NCI-H2171 (cell line): ENCODE data around the gene CFAP74.

Experiments used
- DNase-seq: peaks from one replicate; lab custom pipeline; 2025; lab: John Stamatoyannopoulos, UW

Gene CFAP74

GRCh38 chr1:2003541-2004131 lies at the start of gene CFAP74:
Gene CFAP74, minus strand, starts transcription at chr1:2003786. Its CDS starts 12,830 bp downstream, at chr1:1990956.
- peak; percentile 66 for DNase-seq

- DNase-seq = no peak
Measured at GRCh38 chr1:2053217-2053616, 49.6 kb upstream of the CFAP74 start.

GRCh38 chr1:2052756-2053155 lies 49.2 kb upstream of the CFAP74 start:
- no peak for DNase-seq

DNA sequence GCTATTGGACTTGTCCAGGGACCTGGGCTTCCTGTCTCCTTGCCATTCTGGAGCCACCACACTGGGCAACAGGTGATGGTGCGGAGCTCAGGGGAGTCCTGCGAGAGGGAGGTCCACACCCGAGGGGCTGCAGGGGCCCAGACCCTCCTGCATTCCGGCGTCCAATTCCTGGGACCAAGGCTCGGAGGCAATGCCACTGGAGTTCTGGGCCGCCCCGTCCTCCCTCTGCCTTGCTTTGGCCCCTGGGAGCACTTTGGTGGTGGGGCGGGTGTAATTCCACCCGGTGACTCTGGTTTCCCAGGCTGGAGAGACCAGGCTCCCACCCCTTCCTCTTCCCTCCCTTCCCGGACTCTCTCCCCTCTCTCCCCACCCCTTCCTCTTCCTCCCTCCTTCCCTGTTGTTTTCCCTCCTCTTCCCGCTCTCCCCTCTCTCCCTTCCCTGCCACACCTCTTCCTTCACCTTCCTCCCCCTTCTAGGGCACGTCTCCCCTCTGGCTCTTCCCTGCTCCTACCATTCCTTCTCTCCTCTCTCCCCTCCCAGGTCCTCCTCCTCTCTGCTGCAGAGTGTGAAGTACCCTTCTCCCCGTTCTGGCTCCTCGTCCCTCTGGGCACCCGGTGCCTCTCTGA lies 48.6 kb upstream of the CFAP74 start:
- DNase-seq = no peak

DNA sequence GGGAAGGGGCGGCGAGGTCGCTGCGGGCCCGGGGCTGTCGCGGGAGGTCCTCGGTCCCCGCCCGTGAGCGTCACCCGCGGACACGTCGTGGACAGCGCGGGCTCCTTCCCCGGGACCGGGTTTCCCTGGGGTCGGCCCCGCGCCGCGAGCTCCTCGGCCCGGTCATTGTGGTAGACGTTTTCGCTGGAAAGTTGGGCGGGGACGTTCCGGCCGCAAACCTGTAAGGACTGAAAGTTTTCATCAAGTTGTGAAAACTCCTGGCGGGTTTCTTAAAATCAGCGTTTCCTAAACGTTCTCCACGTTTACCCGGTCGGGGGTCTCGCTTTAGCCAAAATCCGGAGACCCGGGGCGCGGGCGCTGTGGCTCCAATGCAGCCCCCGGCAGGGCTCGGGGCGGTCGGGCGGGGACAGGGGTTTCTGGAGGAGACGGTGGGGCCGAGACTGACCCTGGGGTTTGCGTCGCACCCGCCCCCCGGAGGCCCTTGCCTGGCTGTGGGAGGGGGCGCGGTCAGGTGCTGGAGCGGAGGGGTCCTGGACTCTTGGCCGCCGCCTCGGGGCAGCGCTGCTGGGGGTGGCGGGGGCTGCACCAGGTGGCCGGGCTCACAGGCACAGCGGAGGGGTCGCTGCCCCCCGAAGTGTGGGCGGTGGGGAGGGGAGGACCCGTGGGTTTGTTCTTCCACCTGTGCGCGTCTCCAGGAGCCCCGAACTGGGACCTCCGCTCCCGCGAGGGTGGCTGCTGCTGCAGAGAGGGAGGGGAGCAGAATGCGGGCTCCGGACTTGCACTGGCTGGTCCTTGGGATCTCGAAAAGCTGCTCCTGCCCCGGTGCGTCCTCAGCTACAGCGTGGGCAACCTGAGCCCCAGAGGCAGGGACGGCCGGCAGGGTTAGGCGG lies 47.5 kb upstream of the CFAP74 start:
- no peak for DNase-seq

DNA sequence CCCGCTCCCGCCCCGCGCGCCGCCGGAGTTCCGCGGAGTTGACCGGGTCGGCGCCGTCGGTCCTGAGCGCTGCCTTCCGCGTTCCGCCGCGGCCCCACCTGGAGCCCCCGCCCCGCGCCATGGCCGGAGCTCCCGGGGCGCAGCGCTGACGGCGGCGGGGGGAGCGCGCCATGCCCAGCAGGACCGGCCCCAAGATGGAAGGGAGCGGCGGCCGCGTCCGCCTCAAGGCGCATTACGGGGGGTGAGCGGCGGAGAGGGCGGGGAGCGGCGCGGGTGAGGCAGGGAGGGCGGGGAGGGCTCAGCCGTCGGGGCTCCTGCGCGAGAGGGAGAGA lies 46.8 kb upstream of the CFAP74 start:
- peak; percentile 70 for DNase-seq

DNA sequence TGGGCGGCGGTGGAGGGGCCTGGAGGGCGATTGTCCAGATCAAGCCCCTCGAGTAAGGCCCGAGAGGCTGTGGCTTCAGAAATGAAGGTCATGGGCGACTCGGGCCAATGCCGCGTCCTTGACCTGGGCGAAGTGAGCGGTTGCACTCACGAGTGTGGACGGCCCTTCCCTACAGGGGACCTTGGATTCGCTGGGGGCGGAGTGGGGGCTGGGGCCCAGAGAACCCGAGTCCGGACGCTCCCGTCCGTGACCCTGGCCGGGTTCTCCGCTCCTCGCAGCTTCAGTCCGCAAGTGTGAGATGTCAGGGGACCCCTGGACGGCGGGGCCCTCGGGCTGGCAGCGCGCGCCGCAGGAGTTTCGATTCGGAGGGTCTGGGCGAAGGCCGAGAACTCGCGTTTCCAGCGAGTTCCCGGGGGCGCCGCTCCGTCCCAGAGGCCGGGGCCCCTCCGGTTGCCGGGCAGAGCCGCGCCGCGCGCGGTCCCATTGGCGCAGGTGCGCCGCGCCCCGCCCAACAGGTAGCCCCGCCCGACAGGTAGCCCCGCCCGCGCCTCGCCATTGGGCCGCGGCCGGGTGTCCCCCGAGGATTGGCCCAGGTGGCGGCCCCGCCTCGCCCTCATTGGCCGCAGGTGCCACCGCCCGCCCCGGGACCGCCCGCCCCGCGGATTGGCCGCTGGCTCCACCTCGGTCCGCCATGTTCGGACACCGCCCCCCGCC lies 46.3 kb upstream of the CFAP74 start, which contains the start of gene PRKCZ:
Gene PRKCZ, plus strand, starts transcription at position 694 of the 714 bp plus-strand sequence. CDS start 220 bp downstream, outside the sequence.
- DNase-seq = peak; percentile 92

DNA sequence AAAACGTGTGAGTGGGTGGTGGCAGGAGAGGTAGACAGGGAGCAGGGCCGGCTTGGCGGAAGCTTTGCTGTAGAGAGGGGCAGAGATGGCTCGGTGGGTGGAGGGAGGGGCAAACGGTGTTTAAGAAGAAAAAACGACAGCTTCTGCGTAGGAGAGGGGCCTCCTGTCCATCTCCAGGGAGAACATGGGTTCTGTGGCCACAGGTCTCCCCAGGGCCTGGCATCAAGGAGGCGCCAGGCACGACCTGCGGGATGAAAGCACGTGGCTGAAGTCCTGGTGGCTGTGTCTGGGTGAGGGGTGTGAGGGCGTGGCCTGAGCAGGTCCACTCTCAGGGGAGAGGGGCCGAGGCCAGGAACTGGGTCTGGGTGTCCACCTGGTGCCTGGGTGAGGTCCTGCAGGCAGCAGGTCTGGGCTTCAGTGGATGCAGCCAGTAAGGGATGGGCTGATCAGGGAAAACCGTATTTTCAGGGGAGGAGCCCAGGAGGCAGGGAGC lies 45.7 kb upstream of the CFAP74 start:
- DNase-seq = no peak

- no peak for DNase-seq
Measured at GRCh38 chr1:2047749-2048729, 44.5 kb upstream of the CFAP74 start.

- no peak for DNase-seq
Measured at GRCh38 chr1:2046953-2047748, 43.6 kb upstream of the CFAP74 start.

- DNase-seq = no peak
Measured at GRCh38 chr1:2046174-2046917, 42.8 kb upstream of the CFAP74 start.

DNA sequence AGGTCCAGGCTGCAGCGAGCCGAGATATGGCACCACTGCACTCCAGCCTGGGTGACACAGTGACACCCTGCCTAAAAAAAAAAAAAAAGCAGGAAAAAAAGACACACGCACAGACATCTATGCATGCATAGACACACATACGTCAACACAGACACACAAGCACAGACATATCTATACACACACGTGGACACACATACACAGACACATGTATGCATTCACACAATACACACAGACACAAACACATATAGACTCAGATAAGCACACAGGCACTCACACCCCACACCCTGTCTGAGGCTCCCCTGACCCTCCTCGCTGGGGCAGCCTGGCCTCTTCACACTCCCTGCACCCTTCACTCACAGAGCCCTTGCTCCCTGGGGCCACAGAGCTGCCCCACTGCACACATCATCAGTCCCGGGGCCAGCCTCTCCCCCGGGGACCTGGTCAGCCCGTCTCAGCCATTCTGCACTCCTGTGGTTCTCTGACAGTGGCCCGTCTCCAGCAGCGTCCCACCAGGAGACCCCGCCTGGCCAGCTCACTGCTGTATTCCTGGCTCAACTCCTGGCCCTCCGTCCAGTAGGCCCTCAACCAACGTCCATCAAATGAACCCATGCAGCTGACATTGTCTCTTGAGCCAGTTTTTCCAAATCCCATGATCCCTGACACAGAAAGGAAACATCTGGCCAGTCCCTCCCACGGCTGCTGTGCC lies 42.0 kb upstream of the CFAP74 start:
- no peak for DNase-seq

DNA sequence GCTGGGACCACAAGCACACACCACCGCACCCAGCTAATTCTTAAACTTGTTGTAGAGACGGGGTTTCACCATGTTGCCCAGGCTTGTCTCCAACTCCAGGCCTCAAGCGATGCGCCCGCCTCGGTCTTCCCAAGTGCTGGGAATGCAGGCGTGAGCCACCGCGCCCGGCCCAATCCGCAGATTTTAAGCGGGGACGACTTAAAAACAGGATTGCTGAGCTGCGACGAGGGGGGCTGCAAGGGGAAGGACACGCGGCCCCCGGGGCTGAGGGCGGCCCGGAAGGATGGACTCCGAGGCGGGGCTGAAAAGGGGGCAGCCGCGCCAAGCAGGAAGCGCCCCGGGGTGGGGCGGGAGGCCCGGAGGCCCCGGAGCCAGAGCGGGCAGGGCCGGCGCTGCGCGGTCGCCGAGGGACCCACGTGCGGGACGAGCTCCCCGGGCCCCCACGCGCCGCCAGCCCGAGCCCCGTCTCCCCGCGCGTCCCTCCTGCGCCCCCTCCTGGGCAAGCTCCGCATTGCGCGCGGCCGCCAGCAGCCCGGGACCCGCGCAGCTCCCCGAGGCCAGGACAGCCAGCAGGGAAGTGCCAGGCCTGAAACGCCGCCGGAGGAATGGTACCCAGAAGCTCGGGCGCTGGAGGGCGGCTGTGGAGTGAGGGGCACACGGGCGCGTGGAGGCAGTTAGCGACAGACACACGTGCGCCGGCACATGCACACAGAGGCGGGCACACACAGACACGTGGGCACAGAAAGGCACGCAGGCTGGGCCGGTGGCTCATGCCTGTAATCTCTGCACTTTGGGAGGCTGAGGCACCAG lies 41.1 kb upstream of the CFAP74 start:
- DNase-seq = peak; percentile 56

DNA sequence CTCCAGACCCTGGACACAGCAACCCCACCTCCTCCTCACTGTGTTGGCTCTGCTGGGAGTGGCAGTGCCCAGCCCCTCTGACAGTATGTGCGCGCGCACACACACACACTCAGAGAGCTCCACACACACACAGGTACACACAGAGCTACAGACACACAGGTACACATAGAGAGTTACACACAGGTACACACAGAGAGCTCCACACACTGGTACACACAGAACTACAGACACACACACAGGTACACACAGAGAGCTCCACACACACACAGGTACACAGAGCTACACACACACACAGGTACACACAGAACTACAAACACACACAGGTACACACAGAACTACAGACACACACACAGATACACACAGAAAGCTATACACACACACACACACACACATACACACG lies 40.3 kb upstream of the CFAP74 start:
- DNase-seq = no peak

GRCh38 chr1:2042830-2043773 lies 39.5 kb upstream of the CFAP74 start:
- no peak for DNase-seq

DNA sequence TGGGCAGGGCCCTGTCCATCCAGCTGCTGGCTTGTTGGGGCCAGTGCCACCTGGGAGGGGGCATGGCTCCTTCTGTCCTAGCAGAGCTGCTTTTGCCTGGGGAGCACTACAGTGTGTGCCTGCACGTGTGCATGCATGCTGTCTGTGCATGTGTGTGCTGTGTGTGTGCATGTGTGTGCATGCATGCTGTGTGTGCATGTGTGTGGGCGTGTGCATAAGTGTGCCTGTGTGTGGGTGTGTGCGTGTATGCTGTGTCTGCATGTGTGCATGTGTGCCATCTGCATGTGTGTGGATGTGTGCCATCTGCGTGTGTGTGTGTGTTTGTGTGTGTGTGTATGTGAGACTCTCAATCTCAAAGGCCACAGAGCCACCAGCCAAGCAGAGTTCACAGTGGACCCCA lies 38.3 kb upstream of the CFAP74 start:
- DNase-seq = no peak

DNA sequence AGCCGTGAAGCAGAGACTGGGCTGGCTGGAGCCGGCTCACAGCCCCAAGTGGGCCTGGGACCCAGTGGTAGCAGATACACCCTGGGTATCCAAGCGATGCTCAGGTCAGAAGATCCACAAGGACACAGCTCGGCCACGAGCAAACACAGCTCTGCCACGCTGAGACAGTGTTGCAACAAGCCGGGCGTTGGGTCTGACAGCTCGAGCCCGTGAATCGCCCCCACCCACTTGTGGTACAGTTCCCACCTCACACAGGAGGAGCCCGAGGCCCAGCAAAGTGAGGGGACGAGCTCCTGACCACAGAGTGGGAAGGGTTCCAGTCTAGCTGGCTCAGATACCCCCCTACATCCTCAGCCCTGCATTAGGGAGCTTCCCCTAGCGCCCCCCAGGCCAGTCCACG lies 37.7 kb upstream of the CFAP74 start:
- DNase-seq = no peak
